ENCODE data around the gene ENO1. TPM values are rescaled to one million over a fixed set of nuclear protein-coding genes. Genes with fewer than 3 reads are reported as not detected.

ENO1 gene
- total and polyA plus RNA-seq, 2 donors from 2014 or later: 1,164 to 1,321 TPM

DNA sequence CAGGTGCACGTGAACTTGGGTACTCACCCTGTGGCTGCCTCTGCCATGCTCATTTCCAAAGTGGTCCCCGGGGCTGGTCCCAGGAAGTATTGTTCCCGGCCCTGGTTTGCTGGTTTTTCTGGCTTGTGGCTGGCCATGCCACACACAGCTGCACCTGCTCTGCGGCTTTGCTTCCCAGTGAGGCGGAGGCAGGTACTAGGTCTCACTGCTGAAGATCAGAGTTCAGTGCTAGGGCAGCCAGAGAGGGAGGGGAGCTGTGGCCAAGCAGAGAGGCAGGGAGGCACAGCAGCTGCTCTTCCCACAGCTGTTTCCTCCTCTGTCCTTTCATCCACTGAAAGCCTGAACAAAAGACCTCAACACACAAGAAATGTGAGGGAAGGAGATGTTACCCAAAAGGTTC, 30.5 kb downstream of the ENO1 start:
- Histone ChIP-seq H3K4me3 (ENCODE audit: low read length in 3 of 3) (no peak overlapping the region), H3K27ac (ENCODE audit: low read depth in 2 of 2, low read length in 2 of 2) (peak overlapping the region; percentile 57 to 77), H3K36me3 (ENCODE audit: control insufficient read depth in 2 of 3, insufficient read depth in 3 of 3, low read length in 3 of 3) (no peaks in the 10 kb centered on the region), H3K9me3 (ENCODE audit: control insufficient read depth in 2 of 3, insufficient read depth in 1 of 3, low read length in 3 of 3) (no peaks in the 10 kb centered on the region), H3K27me3 (ENCODE audit: control insufficient read depth, insufficient read depth, low read length) (no peaks in the 10 kb centered on the region), H3K9ac (ENCODE audit: low read length in 3 of 3) (peak overlapping the region in 1 of 3 donors; percentile 55), H3K4me1 (ENCODE audit: control insufficient read depth in 2 of 3, insufficient read depth in 2 of 3, low read depth in 1 of 3, low read length in 3 of 3) (peaks cover 0 to 27% (median 25%) of the 10 kb centered on the region in 3 donors)
- FAIRE-seq (no peak), DNase-seq (peak in 1 of 5 donors; percentile 54)
- TF ChIP-seq, protein P1, sequence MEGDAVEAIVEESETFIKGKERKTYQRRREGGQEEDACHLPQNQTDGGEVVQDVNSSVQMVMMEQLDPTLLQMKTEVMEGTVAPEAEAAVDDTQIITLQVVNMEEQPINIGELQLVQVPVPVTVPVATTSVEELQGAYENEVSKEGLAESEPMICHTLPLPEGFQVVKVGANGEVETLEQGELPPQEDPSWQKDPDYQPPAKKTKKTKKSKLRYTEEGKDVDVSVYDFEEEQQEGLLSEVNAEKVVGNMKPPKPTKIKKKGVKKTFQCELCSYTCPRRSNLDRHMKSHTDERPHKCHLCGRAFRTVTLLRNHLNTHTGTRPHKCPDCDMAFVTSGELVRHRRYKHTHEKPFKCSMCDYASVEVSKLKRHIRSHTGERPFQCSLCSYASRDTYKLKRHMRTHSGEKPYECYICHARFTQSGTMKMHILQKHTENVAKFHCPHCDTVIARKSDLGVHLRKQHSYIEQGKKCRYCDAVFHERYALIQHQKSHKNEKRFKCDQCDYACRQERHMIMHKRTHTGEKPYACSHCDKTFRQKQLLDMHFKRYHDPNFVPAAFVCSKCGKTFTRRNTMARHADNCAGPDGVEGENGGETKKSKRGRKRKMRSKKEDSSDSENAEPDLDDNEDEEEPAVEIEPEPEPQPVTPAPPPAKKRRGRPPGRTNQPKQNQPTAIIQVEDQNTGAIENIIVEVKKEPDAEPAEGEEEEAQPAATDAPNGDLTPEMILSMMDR (IDR thresholded peaks at IDR 0.05; ENCODE audit: borderline replicate concordance, extremely low read depth, insufficient read depth): no peak
- intact Hi-C loops (cut with DNase I): no loop called here

DNA sequence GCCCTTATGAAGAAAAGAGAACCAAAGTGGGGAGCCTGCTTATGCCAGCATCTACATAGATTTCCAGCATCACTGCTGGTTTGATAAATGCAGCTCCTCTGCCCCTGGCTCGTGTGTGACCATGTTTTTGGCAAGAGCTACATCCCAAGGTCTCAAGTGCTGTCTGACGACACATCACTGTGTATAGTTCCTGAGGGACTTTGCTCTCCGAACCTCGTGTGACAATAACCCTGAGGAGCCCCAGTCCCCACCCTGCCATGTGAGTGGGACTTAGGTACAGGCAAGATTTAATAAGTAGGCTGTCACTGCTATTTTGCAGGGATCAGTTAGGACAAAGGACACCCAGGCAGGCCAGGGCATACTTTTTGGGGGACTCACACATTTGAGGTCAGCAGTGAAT, 32.2 kb downstream of the ENO1 start:
- Histone ChIP-seq H3K27me3 (ENCODE audit: control insufficient read depth, insufficient read depth, low read length) (no peaks in the 10 kb centered on the region), H3K4me3 (ENCODE audit: low read length in 3 of 3) (no peak overlapping the region), H3K9ac (ENCODE audit: low read length in 3 of 3) (no peak overlapping the region), H3K27ac (ENCODE audit: low read depth in 2 of 2, low read length in 2 of 2) (no peak overlapping the region), H3K36me3 (ENCODE audit: control insufficient read depth in 2 of 3, insufficient read depth in 3 of 3, low read length in 3 of 3) (no peaks in the 10 kb centered on the region), H3K9me3 (ENCODE audit: control insufficient read depth in 2 of 3, insufficient read depth in 1 of 3, low read length in 3 of 3) (no peaks in the 10 kb centered on the region), H3K4me1 (ENCODE audit: control insufficient read depth in 2 of 3, insufficient read depth in 2 of 3, low read depth in 1 of 3, low read length in 3 of 3) (peaks cover 0 to 25% (median 22%) of the 10 kb centered on the region in 3 donors)
- FAIRE-seq: no peak
- intact Hi-C loops (cut with DNase I): no loop called here
- no peak for DNase-seq
- TF ChIP-seq, protein P1 (IDR thresholded peaks at IDR 0.05; ENCODE audit: borderline replicate concordance, extremely low read depth, insufficient read depth): no peak

DNA sequence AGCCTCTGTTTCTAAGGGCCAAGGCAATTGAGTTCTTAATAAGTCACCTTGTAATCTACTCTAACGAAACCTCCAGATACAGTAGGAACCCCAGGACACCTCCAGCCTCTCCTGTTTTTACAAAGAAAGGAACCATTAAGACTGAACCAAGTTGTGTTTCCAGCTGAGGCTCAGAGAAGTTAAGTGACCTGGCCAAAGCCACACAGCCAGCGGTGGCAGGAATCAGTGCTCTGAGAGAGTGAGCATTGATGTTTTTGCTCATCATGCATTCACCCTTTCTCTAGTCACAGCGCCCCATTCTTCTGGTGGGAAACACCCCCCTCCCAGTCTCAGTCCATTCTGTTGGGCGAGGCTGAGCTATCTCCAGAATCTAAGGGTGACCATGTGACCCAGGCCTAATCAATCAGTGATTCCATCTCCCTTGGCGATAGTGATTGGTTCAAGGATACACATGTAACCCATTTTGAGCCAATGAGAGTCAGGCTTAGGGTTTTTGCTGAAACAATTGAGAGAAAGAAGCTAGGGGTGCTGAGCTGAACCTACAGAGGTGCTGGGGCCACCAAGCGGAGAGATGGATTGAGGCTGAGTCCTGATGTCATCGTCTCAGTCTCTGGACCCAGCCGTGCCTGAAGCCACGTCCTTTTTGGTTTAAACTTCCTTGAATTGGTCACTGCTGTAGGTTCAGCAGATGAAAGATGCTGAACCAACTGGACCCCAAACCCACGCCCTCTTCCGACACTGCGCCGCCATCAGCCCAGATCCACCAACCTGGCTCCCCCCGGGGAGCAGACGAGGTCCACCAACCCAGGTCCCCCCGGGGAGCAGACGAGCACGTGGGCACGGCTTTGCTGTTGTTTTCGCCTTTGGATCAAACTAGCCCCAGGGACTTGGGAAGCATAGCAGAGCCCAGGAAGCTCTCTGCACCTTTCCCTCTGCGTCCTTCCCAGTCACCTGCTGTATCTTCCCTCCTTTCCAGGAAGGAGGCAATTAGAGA, 33.1 kb downstream of the ENO1 start:
- no peak for FAIRE-seq

More for the DNA sequence above, 33.1 kb downstream of the ENO1 start:
- H3K4me3 ChIP-seq (ENCODE audit: low read length in 3 of 3): no peak overlapping the region
- no peaks in the 10 kb centered on the region for H3K36me3 ChIP-seq (ENCODE audit: control insufficient read depth in 2 of 3, insufficient read depth in 3 of 3, low read length in 3 of 3)
- no peak overlapping the region for H3K9ac ChIP-seq (ENCODE audit: low read length in 3 of 3)
- peaks cover 0 to 25% (median 22%) of the 10 kb centered on the region in 3 donors for H3K4me1 ChIP-seq (ENCODE audit: control insufficient read depth in 2 of 3, insufficient read depth in 2 of 3, low read depth in 1 of 3, low read length in 3 of 3)
- no peak overlapping the region for H3K27ac ChIP-seq (ENCODE audit: low read depth in 2 of 2, low read length in 2 of 2)
- no peak for DNase-seq
- intact Hi-C loops (cut with DNase I): no loop called here
- no peaks in the 10 kb centered on the region for H3K9me3 ChIP-seq (ENCODE audit: control insufficient read depth in 2 of 3, insufficient read depth in 1 of 3, low read length in 3 of 3)
- TF ChIP-seq, protein P1 (IDR thresholded peaks at IDR 0.05; ENCODE audit: borderline replicate concordance, extremely low read depth, insufficient read depth): no peak
- no peaks in the 10 kb centered on the region for H3K27me3 ChIP-seq (ENCODE audit: control insufficient read depth, insufficient read depth, low read length)

Data from kidney (tissue), 14 donors.